ELF-1 (cell line): ENCODE measurements around the gene POLD1.

Experiments used
- DNase-seq: peaks from one replicate; pipeline ENCODE4 v3.0.0-alpha.2; 2016; ENCODE audit warnings: low read depth, low spot score

Gene POLD1

GRCh38 chr19:50465986-50466705 is 82.0 kb downstream of the POLD1 start:
- peak; percentile 81 for DNase-seq

GRCh38 chr19:50466706-50467039 is 82.5 kb downstream of the POLD1 start:
- no peak for DNase-seq

DNA sequence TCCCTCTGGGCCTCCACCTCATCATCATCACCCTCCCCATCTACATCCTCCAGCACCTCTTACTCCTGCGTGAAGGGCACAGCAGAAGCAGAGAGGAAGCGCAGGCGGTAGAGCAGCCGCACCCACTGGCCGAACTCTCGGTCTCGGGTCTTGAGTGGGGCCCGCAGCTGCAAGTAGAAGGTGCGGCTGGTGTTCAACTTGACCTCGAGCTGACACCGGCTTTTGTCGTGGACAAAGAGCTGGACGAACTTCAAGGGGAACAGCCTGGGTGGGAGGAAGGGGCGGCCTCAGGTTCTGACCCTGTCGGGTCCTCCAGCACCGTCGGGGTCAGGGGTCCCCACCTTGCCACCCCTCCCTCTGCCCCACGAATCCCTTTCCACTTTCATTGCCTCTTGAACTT is 83.4 kb downstream of the POLD1 start:
- no peak for DNase-seq
